Measurements from ENCODE around the gene TRIM47. TPM values are rescaled to one million over a fixed set of nuclear protein-coding genes. Genes with fewer than 3 reads are reported as not detected.

TRIM47 gene
- total and polyA plus RNA-seq, 2 of the 13 experiments (the other 11 are each of a cell fraction or from before 2014, with no cell fraction given) = 33.5 to 82.0 TPM

DNA sequence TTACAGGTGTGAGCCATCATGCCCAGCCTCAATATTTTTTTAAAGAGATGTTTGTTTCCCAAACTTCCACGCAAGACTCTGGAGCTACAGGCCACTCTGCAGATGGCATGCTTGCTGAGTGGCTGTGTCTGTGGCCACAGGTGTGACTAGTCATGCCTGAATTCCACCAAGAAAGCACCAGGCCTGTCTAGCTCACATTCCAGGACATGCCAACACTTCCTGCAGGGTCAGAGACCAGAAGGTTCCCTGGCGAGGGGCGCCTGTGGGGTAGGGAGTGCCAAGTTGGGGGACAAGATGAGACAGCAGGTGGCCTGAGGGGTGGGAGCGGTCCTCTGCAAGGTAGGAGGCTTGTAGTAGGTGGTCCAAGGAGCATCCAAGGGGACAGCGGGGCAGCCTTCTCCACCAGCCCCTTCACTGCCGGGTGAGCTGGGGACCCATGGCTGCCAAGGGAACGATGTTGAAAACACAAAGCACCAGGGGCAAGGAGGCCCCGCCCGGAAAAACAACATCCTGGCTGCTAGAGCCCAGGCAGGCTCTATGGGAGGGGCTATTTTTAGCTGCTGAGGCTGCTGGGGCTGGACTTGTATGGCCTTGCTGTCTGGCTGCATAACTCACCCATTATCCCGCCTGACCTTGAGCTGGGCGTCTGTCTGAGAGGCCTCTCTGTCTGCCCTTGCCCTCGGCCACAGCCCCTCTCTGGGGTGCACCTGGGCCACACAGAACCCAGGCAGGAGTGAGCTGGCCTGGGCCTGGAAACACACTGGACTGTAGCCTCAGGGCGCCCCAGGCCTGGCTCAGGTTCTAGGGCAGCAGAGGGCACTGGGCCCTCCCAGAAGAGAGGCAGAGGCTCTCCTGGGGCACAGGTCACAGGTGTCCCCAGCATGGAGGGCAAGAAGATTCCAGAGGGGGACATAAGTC lies 5.7 kb downstream of the TRIM47 start (continued):
- TF ChIP-seq, protein P1, sequence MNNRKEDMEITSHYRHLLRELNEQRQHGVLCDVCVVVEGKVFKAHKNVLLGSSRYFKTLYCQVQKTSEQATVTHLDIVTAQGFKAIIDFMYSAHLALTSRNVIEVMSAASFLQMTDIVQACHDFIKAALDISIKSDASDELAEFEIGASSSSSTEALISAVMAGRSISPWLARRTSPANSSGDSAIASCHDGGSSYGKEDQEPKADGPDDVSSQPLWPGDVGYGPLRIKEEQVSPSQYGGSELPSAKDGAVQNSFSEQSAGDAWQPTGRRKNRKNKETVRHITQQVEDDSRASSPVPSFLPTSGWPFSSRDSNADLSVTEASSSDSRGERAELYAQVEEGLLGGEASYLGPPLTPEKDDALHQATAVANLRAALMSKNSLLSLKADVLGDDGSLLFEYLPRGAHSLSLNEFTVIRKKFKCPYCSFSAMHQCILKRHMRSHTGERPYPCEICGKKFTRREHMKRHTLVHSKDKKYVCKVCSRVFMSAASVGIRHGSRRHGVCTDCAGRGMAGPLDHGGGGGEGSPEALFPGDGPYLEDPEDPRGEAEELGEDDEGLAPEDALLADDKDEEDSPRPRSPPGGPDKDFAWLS (CRISPR knock-in tag; IDR thresholded peaks at IDR 0.05; ENCODE audit: borderline replicate concordance) = 0 out of 2 replicates have a peak, but pooled peaks have one; percentile 43
- TF ChIP-seq, protein P2, sequence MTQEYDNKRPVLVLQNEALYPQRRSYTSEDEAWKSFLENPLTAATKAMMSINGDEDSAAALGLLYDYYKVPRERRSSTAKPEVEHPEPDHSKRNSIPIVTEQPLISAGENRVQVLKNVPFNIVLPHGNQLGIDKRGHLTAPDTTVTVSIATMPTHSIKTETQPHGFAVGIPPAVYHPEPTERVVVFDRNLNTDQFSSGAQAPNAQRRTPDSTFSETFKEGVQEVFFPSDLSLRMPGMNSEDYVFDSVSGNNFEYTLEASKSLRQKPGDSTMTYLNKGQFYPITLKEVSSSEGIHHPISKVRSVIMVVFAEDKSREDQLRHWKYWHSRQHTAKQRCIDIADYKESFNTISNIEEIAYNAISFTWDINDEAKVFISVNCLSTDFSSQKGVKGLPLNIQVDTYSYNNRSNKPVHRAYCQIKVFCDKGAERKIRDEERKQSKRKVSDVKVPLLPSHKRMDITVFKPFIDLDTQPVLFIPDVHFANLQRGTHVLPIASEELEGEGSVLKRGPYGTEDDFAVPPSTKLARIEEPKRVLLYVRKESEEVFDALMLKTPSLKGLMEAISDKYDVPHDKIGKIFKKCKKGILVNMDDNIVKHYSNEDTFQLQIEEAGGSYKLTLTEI (CRISPR knock-in tag; conservative IDR thresholded peaks at IDR 0.05) = no peak
- TF ChIP-seq, protein P3, sequence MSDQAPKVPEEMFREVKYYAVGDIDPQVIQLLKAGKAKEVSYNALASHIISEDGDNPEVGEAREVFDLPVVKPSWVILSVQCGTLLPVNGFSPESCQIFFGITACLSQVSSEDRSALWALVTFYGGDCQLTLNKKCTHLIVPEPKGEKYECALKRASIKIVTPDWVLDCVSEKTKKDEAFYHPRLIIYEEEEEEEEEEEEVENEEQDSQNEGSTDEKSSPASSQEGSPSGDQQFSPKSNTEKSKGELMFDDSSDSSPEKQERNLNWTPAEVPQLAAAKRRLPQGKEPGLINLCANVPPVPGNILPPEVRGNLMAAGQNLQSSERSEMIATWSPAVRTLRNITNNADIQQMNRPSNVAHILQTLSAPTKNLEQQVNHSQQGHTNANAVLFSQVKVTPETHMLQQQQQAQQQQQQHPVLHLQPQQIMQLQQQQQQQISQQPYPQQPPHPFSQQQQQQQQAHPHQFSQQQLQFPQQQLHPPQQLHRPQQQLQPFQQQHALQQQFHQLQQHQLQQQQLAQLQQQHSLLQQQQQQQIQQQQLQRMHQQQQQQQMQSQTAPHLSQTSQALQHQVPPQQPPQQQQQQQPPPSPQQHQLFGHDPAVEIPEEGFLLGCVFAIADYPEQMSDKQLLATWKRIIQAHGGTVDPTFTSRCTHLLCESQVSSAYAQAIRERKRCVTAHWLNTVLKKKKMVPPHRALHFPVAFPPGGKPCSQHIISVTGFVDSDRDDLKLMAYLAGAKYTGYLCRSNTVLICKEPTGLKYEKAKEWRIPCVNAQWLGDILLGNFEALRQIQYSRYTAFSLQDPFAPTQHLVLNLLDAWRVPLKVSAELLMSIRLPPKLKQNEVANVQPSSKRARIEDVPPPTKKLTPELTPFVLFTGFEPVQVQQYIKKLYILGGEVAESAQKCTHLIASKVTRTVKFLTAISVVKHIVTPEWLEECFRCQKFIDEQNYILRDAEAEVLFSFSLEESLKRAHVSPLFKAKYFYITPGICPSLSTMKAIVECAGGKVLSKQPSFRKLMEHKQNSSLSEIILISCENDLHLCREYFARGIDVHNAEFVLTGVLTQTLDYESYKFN (CRISPR knock-in tag; conservative IDR thresholded peaks at IDR 0.05) = peak; percentile 96
- TF ChIP-seq, protein P4, sequence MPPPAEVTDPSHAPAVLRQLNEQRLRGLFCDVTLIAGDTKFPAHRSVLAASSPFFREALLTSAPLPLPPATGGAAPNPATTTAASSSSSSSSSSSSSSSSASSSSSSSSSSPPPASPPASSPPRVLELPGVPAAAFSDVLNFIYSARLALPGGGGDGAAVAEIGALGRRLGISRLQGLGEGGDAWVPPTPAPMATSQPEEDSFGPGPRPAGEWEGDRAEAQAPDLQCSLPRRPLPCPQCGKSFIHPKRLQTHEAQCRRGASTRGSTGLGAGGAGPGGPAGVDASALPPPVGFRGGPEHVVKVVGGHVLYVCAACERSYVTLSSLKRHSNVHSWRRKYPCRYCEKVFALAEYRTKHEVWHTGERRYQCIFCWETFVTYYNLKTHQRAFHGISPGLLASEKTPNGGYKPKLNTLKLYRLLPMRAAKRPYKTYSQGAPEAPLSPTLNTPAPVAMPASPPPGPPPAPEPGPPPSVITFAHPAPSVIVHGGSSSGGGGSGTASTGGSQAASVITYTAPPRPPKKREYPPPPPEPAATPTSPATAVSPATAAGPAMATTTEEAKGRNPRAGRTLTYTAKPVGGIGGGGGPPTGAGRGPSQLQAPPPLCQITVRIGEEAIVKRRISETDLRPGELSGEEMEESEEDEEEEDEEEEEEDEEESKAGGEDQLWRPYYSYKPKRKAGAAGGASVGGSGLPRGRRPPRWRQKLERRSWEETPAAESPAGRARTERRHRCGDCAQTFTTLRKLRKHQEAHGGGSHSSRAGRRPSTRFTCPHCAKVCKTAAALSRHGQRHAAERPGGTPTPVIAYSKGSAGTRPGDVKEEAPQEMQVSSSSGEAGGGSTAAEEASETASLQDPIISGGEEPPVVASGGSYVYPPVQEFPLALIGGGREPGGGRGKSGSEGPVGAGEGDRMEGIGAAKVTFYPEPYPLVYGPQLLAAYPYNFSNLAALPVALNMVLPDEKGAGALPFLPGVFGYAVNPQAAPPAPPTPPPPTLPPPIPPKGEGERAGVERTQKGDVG (CRISPR knock-in tag; IDR thresholded peaks at IDR 0.05; ENCODE audit: borderline replicate concordance) = peak; percentile 95; the same call in 1 of the 2 replicates
- TF ChIP-seq HNRNPH1 (optimal IDR thresholded peaks at IDR 0.05; ENCODE audit: low read depth, low read length) = peak; percentile 93
- TF ChIP-seq SP5 (CRISPR knock-in tag; IDR thresholded peaks at IDR 0.05; ENCODE audit: borderline replicate concordance, low read depth) = peak; percentile 96
- peak; percentile 80; the same call in 1 of the 2 replicates for TF ChIP-seq ZNF563 (CRISPR knock-in tag; IDR thresholded peaks at IDR 0.05)
- TF ChIP-seq ZNF207 (IDR thresholded peaks at IDR 0.05; ENCODE audit: borderline replicate concordance) = no peak
- peak; percentile 71; the same call in 1 of the 2 replicates for TF ChIP-seq ARHGAP35 (CRISPR knock-in tag; IDR thresholded peaks at IDR 0.05; ENCODE audit: borderline replicate concordance)
- TF ChIP-seq TMF1 (CRISPR knock-in tag; IDR thresholded peaks at IDR 0.05; ENCODE audit: low read depth) = no peak
- TF ChIP-seq ZNF589 (CRISPR knock-in tag; conservative IDR thresholded peaks at IDR 0.05) = no peak
- TF ChIP-seq, protein P5, sequence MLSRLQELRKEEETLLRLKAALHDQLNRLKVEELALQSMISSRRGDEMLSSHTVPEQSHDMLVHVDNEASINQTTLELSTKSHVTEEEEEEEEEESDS (CRISPR knock-in tag; IDR thresholded peaks at IDR 0.05; ENCODE audit: borderline replicate concordance) = peak; percentile 81; the same call in 1 of the 2 replicates
- peak; percentile 88 for TF ChIP-seq SRSF1 (optimal IDR thresholded peaks at IDR 0.05; ENCODE audit: low read depth, low read length)
- no peak for TF ChIP-seq ZNF775 (CRISPR knock-in tag; IDR thresholded peaks at IDR 0.05; ENCODE audit: borderline replicate concordance)
- TF ChIP-seq PHF21A (CRISPR knock-in tag; IDR thresholded peaks at IDR 0.05) = peak; percentile 99
- TF ChIP-seq GABPB1 (CRISPR knock-in tag; IDR thresholded peaks at IDR 0.05) = peak; percentile 79

Data from HepG2 (cell line).